CD4-positive, alpha-beta T cell treated with Interleukin-15 for 1 hour (primary cell): ENCODE measurements around the gene LLGL1.

ENCODE experiments used
- DNase-seq: peaks from one replicate; pipeline ENCODE4 v3.0.0-alpha.2; 2020

Gene LLGL1

DNA sequence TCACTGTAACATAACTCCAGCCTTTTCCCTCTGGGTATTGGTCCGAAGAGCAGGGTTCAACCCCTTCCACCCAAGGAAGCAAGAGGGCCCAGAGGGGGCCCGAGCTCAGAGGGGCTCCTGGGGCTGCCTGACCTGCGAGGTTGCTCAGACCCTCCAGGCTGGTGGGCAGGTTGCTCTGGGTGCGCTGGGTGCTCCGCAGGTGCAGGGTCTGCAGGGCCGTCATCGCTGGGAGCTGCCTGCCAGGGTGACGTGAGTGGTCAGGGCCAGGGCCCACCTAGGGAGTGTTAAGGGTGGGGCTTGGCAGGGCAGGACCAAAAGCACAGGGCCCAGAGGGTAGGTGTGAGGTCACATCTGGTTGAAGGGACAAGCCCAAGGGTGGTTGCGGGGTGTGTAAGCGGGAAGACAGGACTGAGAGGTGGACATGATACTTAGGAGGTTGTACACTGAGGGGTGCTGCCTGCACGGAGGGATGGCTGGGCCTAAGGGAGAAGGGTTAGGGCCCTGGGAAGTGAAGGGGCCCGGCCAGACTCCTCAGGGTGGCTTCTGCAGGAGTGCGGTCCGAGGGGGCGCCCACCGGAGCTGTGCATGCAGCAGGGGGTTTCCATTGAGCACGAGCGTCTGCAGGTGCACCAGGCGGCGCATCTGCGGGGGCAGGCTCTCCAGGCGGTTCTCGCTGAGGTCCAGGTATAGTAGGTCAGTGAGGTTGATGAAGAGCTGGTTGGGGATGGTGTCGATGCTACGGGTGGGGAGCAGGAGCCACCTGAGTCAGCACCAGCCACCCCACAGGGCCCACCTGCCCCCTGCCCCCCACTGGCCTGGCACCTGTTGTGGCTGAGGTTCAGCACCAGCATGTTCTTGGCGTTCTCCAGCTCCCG lies 28.7 kb downstream of the LLGL1 start:
- no peak for DNase-seq

DNA sequence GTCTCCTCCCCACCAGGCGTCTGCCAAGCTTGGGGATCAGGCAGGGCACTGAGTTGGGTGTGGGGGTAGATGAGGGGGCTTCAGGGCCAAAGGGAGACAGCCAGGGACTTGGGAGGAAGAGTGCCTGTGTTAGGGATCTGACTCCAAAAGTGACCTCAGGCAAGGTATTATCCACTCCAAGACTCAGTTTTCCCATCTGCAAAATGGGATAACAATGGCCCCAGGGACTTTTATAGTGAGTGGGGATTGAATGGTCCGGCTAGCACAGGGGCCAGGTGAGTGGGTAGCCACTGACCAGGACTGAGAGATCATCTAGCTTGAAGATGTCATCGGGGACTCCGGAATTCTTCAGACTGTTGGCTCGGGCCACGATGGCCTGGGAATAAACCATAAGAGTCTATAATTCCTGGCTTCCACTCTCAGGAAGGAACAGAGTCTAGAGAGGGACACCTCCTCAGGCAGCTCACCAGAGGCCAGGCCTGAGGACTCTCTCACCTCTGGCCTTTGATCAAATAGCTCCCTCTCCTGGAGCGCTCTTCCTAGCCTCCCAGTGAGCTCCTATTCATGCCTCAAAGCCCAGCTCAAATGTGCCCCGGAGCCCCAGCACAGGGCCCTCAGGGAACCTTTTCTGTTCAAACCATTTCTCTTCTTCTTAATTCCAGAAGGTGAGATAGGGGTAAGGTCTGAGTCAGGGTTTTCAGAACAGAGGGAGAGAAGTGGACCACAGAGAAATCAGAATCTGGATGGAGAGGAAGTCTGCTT lies 29.6 kb downstream of the LLGL1 start:
- DNase-seq: no peak

DNA sequence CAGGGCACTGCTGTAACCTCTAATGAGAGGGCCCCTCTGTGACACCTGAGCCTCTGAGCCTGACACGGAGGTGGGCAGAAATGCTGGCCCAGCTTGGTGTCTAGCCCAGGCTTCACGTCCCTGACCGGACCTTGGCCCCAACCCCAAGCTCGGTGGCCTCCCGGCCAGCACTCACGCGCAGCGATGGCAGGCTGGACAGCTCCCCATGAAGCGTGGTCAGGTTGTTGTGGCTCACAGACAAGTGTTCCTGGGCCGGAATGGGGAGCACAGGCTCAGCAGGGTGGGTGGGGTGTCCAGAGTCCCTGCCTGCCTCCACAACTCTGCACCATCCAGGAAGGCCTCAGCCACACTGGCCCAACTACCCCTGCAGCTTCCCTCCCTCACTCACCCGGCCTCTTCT lies 30.9 kb downstream of the LLGL1 start:
- no peak for DNase-seq

DNA sequence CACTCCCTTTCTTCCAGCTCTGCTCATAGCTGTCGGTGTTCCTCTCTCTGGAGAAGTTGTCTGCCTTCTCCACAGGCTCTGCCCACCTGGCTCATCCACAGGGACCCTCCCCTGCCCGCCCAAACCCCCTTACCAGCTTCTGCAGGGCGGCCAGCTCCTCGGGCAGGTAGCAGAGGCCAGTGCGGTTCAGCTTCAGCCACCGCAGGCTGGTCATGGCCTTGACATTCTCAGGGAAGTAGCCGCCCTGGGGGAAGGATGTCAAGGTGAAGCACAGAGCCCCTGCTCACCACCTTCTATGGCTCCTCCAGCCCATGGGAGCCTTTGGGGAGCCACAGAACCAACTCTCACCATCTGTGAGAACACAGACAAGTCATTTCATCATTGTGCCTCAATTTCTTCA lies 31.3 kb downstream of the LLGL1 start:
- no peak for DNase-seq

DNA sequence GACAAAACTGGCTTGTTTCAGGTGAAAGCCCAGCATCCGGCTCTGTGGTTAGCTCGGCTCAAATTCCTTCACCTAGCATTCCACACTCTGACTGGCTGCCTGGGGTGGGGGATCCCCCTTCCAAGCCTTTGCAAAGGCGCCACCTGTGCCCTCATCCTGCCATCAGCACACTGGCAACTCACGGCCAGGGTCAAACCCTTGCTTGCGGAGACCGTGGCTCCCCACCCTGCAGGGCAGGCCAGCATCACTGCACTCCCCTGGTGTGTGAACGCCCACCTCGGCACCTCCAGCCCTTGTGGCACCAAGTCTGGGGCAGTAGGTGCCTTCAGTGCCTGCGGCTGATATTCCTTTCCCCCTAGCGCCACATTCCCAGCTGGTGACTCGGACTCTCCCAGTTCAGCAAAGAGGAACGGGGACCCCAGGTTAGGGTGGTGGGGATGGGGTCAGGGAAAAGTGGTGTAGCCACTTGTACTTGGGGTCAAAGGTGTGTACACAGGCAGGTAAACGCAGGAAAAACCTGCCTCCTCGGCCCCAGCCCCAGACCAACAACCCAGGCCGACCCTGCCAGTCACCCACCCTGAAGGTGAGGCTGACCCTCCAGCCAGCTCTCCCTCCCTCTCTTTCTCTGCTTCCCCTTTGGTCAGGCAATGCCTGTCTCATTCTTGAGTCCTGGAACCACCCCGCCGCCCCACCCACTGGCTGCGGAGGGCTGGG lies 32.0 kb downstream of the LLGL1 start:
- DNase-seq: peak; percentile 39

DNA sequence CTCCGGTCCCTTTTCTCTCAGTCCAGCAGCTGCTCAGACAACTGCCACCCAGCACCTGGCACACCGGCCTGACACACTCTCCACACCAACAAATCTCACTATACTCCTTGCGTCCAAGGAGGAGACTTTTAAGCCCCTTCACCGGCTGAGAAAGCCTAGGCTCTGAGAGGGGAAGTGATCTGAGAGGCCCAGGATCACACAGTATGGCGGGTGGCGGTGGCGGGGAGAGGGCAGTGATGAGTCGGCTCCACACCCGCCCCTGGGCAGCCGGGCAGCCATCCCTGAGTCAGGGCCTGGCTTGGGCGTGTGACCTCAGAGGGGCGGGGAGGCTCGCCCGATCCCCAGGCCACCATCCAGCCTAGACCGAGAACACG lies 32.5 kb downstream of the LLGL1 start:
- peak; percentile 66 for DNase-seq

DNA sequence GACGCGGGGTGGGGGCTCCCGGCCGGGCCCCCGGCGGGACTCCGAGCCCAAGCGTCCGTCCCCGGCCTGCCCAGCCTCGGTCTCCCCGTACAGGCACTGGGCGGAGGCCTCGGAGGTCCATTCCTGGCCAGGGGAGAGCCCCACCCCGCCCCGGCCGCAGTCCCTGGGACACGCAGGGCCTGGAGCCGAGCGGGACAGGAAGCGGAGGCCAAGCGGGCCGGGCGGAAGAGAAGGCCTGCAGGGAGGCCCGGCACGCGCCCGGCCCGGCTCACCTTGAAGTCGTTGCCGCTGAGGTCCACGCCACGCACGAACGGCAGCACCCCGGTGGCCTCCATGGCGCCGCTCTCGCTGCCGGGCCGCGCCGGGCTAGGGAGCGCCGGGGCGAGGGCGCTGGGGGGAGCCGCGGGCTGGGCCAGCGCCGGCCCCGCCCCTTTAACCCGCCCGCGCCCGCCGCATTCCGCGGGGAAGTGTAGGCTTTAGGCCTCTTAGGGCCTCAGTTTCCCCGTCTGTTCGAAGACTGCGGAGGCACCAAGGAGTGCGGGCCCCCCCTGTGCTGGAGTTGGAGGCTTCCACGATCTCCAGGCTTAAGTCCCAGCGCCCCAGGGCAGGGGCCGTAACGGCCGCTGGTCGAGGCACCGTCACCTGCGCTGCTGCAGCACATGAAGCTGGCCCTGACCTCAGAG lies 33.1 kb downstream of the LLGL1 start, which contains the start of gene FLII:
FLII (minus strand) TSS at position 383 of the 683 bp plus-strand sequence; CDS start at position 335, 48 bp downstream.
- DNase-seq: peak; percentile 39

DNA sequence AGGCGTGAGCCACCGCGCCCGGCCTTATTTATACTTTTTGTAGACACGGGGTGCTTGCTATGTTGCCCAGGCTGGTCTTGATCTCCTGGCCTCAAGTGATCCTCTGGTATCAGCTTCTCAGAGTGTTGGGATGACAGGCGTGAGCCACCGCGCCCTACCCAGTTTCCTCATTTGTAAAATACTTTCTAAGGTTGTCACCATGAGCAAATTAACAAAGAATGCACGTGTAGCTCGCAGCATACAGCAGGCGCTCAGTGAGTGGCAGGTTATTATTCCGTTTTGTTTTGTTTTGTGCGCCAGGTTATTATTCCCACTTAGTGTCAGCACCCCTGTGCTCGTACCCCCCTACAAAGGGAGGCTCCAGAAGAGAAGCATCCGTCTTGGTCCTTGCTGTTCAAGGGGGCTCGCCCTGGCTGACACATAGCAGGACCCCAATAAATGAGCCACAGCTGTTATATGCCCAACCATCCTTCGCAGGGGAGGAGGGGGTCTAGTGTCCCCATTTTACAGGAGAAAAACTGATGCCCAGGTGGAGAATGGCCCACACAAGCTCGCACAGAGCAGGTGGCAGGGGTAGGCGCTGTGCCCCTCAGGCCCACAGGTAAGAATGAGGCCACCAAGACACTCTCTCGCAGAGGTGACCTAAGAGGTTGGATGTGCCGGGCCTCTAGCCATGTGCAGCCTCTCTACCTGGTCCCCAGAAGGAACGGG lies 34.3 kb downstream of the LLGL1 start:
- no peak for DNase-seq

DNA sequence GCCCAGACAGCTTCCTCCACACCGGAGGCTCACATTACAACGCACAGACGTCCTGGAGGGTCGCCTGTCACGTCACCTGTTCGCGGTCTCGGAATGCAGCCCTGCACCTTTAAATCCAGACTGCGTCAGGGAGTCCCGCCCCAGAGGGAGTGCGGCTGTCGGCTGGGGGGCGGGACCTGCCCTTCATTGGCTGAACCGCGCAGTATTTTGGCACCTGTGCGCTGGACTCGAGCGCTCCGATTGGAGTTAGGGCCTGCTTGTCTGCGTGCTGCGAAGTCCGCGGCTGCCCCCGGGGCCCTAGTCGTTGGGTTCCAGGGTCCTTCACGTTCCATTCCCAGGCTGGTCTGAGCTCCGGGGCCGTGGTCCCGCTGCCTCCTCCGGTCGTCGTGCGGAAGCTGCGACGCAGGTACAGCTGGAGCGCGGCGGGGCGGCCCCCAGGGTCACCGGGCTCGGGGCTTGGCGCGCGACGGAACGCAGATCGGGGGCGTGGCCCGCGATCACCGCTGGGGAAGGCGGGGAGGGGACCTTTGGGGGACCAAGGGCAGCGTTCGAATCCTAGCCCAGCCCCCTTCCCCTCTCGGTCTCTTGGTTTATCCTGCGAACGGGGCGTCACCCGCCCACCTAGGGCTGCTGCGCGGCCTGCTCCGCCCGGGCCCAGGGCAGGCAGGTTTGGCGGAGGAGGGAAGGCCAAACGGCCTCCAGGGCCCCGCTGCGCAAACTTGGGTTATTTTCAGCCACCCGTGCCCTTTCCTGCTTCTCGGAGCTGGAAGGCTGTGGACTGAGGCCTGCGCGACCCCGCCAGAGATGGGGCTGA lies 35.1 kb downstream of the LLGL1 start, which contains the start of gene MIEF2:
MIEF2 (plus strand) TSS at position 331 of the 814 bp plus-strand sequence. CDS start 2,059 bp downstream, outside the sequence.
- peak; percentile 91 for DNase-seq

DNA sequence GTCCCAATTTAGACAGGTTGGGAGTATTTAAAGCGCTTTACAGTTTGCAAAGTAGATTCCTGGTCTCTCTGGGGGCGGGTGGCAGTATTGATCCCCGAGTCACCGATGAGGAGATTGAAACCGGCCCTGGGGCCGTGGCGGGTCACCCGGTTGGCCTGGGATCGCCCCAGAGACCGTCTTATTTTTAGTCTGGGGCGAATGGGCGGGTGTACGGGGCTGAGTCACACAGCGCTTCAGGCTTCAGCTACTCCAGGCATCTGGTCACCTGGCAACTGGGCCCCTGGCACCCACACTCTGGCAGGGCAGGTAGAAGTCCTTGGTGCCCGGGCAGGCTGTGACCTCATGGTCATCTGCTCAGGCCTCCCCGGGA lies 35.7 kb downstream of the LLGL1 start:
- DNase-seq: peak; percentile 30

DNA sequence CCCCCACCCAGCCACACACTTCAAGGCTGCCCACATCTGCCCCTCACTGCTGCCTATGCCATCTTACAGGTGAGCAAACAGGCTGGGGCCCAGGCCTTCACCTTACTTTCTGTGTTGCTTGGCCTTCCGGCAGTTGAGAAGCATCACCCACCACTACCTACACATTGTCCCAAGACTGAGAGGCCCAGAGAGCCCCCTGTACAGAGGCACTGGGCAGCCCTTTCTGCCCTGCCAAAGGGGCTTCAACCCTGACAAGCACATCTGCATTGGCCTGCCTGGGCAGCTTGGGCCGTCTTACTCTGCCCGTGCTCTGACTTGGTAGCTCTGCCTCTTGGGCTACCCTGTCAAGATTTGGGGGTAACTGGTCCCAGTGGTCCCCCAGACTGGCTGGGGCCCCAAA lies 36.2 kb downstream of the LLGL1 start:
- DNase-seq: no peak

DNA sequence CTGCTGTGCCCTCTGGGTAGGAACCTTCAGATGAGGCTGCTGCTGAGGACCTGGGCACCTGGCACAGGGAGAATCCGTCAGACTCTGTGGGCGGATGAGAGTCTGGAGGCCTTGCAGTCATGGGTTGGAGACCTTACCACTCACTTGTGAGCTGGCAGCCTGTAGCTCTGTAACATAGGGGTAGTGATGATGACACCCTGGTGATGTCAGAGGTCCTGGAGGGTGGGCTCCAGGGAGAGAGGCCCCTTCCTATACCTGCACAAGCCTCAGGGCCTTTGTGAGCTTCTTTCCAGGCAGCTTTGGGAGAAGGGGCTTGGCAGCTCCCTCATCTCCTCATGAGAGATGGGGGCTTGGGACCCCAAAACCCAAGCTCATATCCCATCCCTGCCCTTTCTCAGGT lies 36.7 kb downstream of the LLGL1 start:
- no peak for DNase-seq

DNA sequence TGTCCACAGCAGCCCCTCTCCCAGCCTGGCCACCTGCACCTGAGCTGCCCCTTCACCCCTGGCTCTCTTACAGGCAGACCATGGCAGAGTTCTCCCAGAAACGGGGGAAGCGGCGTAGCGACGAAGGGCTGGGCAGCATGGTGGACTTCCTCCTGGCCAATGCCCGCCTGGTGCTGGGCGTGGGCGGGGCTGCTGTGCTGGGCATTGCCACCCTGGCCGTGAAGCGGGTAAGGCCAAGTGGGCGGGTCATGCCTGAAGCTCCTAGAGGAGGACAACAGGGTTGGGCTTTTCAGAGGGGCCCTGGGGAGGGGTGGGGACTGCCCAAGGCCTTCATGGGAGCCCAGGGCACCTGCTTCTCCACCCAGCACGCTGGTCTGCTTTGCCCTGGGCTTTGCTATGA lies 37.2 kb downstream of the LLGL1 start:
- DNase-seq: no peak

DNA sequence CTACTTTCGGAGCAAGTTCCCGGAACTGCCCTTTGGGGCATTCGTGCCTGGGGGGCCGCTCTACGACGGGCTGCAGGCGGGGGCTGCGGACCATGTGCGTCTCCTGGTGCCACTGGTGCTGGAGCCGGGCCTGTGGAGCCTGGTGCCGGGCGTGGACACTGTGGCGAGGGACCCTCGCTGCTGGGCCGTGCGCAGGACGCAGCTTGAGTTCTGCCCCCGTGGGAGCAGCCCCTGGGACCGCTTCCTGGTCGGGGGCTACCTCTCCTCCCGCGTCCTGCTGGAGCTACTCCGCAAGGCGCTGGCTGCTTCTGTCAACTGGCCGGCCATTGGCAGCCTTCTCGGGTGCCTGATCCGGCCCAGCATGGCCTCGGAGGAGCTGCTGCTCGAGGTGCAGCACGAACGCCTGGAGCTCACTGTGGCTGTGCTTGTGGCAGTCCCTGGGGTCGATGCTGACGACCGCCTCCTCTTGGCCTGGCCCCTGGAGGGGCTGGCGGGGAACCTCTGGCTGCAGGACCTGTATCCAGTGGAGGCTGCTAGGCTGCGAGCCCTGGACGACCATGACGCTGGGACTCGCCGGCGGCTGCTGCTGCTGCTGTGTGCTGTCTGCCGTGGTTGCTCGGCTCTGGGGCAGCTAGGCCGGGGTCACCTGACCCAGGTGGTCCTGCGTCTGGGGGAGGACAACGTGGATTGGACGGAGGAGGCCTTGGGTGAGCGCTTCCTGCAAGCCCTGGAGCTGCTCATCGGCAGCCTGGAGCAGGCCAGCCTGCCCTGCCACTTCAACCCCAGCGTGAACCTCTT lies 38.6 kb downstream of the LLGL1 start:
- no peak for DNase-seq

DNA sequence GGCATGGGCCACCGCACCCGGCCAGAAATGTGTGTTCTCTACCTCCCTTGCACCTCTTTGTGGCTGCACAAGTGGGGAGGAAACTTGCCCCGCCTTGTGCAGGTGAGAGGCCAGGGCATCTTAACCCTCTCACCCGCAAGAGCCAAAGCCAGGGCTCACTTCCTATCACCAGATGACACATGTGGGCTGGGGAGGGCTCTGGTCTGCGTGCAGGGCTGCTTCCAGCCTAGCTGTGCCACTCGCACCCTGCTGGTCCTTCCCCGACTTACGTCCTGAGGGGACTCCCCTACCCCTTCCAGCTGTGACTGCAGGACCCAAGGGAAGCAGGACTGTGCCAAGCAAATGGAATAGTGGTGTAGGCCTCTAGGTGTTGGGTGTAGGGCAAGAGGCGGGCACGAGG lies 41.9 kb downstream of the LLGL1 start:
- no peak for DNase-seq

DNA sequence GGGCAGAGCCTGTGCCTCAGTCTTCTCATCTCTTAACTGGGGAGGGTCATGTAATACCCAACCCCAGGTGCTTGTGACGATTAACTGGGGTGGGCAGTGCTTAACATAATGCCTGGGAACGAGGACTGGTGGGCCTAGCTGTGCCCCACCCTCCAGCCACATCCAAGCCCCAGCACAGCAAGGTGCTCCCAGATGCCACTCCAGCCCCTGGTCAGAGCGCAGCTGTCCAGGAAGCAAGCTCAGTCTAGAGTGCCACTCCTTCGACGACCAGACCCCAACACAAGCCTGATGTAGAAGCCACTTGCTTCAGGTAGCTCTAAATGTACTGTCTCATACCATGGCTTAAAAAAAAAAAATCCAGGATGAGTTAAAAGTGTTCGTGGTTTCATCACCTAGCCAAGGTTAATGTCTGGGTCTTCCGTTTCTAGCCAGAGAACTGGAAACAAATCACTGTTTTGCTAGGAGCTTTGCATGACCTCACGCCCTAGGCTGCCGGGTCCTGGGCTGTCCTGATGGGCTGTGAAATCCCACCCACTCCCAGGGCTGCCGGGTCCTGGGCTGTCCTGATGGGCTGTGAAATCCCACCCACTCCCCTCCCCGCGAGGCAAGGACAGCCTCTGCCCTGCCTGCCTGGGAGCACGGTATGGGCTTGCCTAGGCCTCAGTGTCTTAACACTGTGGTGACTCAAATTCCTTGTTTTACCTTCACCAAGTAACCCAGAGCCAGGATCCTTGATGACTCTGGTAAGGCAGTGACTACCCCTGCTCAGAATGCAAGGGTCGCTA lies 42.7 kb downstream of the LLGL1 start:
- no peak for DNase-seq

DNA sequence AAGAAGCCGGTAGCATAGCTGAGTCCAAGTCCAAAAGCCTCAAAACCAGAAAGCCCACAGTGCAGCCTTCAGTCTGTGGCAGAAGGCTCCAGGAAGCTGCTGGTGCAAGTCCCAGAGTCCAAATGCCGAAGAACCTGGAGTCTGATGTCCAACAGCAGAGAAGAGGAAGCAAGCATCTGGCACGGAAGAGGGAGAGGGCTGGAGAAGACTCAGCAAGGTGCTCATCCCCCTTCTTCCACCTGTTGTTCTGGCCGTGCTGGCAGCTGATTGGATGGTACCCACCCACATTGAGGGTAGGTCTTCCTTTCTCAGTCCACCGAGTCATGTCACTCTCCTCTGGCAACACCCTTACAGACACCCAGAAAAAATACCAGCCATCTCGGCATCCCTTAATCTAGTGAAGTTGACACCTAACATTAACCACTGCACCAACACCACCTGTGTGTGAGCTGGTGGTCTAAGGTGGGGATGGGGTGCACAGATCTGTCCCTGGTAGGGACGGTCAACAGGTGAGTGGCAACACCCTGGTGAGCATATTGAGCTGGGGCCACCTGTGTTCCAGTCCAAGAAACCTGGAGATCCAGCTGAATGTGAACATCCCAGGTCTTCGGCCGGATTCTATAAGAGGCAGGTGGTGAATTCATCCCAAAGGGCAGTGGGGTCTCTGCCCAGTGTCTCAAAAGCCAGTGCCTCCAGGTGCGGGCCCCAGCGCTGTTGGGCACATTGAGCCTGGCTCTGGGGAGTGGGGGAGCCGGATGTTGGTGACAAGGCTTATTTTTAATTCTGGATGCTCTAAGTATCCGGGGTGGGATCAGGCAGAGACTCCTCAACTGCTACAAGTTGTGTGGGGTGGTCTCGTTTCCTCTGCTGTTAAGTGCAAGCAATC lies 44.9 kb downstream of the LLGL1 start:
- no peak for DNase-seq

DNA sequence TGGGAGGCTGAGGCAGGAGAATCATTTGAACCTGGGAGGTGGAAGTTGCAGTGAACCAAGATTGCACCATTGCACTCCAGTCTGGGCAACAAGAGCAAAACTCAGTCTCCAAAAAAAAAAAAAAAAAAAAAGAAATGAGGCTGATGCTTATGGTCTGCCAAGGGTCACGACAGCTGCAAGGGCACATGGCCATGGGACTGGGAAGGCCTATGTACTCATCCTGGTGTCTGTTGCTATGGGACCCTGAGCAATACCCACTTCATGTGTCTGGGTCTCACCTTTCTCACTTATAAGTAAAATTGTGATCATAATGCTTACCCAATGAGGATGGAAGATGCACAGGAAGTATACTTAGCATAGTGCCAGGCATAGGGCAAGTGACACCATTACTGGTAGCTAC lies 51.6 kb downstream of the LLGL1 start:
- no peak for DNase-seq
